GM21619 (cell line): Measurements from ENCODE around the gene LILRA2.
"Not testable (repeated sequence)": the region's sequence is repeated elsewhere in the genome, so short reads cannot be mapped to it uniquely, and the experiment has no call there.

Source experiments
- ATAC-seq: cut with Tn5 transposase; IDR thresholded peaks from one replicate; pipeline ENCODE4 v1.9.1; 2021; ENCODE audit not compliant: unreplicated experiment

LILRA2 gene

DNA sequence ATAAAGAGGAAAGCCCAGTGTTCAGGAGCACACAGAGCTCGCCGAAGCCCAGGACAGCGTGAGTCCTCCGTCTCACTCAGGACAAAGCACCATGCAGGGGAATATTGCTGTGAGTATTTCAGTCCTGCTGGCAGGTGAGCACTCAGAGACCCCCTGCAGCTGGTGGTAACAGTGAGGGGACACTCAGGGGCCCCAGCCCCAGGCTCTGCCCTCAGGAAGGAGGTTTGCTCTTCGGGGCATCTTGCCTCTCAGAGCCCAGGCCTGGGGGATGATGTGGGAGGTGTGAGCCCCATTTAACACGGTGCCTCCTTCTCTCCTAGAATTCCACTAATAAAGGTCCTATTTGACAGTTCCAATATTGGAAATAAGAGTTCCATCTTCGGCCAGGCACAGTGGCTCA is 34.6 kb downstream of the LILRA2 start:
- ATAC-seq = no peak

DNA sequence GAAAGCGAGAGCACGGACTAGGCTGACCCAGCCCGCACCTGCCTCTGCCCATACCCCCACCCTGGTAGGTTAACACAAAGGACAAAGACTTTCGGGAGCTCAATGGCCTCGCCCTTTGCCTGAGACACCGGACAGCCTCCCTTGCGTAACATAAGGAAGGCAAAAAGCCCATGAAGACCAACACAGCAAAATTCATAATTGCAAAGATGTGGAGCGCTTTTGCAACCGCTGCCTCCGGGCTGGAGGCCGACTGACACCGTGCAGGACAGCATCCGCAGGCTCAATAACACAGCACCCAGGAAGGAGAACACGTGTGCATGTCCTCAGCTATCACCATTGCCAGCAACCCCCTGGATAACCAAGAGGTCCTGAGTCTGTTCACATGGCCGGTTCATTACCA is 35.2 kb downstream of the LILRA2 start:
- no peak for ATAC-seq

DNA sequence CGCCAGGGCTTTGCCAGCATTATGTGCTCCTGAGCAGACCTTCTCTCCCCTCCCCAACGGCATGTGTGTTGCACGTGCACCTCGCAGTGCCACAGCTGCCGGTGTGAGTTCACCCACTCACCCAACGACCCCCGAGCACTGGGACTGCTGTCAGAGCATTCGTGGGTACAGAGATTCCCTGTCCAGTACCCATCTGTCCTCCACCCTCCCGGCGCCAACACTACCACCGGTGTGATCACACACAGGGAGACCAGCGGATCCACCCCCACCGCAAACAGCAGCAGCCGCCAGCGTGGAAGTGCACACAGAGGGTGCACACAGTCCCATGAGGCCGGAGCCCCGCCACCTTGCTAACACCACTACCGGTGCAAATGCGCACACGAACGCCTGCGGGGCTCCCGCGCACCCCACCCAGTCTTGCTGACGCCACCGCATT is 35.8 kb downstream of the LILRA2 start:
- ATAC-seq = no peak

DNA sequence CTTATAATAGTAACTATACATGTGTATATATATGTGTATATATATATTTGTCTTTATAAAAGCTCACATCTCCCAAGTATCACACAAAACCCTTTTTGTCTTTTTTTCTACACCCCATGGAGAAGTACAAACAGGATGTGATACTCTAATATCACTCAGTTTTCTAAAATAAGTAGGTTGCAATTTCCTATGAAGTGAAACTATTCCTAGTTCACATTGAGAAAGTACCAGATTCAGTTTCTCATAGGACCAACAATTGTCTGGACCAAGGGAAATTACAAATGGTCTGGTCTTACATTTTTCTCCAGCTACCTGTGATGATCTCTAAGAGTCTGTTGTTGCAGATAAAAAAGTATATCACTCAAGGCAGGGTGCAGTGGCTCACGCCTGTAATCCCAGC is 38.8 kb downstream of the LILRA2 start:
- no peak for ATAC-seq

DNA sequence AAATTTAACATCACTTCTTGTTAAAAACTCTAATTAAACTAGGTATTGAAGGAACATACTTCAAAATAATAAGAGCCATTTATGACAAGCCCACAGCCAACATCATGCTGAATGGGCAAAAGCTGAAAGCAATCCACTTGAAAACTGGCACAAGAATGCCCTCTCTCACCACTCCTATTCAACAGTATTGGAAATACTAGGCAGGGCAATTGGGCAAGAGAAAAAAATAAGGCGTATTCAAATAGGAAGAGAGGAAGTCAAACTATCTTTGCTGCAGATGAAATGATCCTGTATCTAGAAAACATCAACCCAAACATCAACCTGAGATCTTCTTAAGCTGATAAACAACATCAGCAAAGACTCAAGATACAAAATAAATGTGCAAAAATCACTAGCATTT is 41.1 kb downstream of the LILRA2 start:
- no peak for ATAC-seq

DNA sequence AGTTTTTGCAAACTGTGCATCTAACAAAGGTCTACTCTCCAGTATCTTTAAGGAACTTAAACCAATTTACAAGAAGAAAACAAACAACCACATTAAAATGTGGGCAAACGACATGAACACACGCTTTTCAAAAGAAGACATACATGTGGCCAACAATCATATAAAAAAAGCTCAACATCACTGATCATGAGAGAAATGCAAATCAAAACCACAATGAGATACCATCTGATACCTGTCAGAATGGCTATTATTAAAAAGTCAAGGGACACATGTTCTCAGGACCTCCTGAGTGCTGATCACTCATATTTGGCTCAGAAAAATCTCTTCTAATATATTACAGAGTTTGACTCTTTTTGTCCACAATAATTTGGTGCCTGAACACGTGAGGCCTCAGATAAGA is 42.5 kb downstream of the LILRA2 start:
- peak; percentile 34 for ATAC-seq

DNA sequence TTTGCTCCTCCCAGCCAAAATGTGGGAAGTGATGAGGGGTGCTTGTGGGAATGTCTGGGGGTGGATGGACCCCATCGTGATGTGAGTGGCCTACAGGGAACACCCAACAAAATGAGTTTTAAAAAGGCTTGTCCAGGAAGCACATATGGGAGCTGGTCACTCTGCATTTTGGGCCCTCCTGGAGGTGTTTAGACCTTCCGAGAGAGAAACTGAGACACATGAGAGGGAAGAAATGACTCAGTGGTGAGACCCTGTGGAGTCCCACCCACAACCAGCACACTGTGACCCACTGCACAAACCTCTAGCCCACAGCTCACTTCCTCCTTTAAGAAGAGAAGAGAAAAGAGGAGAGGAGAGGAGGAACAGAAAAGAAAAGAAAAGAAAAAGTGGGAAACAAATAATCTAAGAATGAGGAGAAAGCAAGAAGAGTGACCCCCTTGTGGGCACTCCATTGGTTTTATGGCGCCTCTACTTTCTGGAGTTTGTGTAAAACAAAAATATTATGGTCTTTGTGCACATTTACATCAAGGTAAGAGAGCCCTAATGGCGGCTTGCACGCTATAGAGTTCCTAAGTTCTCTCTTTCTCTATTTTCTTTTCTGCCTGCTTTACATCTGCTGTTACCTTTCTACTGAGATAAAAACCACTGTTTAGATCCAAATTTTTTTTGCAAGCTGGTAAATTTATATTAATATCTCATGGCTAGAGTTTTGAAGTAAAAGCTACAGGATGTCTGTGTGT is 43.4 kb downstream of the LILRA2 start:
- ATAC-seq = peak; percentile 77

DNA sequence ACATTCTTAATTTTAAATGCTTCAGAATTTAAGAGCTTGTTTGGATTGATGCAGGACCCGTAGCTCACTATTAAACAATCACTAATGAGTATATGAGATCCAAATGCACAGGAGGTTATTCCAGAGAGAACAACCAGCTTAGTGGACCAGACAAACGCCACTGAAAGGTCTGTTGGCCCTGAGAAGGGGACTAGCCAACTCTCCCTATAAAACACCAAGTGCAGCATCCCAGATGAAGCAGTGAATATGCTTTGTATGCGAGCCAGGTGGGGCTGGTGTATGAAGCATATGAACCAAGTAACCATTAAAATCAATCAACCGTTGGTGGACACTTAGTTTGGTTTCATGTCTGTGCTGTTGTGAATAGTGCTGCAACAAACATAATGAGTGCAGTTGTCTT is 46.9 kb downstream of the LILRA2 start:
- ATAC-seq = no peak

DNA sequence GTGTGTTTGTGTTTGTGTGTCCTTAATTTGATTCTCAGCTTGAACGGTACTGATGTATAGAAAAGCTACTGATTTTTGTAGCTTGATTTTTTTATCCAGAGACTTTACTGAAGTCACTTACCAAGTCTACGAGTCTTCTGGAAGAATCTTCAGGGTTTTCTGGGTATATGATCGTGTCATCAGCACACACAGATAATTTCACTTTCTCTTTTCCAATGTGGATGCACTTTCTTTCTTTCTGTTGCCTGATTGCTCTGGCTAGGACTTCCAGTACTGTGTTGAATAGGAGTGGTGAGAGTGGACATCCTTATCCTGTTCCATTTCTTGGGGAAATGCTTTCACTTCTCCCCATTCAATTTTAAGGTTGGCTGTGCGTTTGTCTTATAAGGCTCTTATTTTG is 48.8 kb downstream of the LILRA2 start:
- no peak for ATAC-seq

DNA sequence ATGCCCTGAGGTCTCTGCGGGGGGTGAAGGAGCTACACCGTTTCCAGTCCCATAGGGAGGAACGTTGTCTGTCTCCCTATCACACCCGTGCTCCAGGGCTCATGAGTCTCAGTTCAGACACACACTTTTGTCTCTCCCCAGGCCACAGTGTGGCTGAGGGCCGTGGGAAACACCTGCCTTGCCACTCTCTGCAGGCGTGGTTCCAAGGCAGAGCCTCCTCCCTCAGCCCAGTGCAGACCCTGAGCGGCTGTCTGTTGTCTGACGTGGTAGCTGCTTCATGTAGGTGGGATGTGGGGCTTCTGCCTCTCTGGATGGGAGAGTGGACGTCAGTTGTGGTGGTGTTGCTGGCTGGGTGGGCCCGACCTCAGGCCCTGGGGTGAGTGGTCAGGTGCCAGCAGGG is 50.6 kb downstream of the LILRA2 start:
- ATAC-seq = not testable (repeated sequence)

DNA sequence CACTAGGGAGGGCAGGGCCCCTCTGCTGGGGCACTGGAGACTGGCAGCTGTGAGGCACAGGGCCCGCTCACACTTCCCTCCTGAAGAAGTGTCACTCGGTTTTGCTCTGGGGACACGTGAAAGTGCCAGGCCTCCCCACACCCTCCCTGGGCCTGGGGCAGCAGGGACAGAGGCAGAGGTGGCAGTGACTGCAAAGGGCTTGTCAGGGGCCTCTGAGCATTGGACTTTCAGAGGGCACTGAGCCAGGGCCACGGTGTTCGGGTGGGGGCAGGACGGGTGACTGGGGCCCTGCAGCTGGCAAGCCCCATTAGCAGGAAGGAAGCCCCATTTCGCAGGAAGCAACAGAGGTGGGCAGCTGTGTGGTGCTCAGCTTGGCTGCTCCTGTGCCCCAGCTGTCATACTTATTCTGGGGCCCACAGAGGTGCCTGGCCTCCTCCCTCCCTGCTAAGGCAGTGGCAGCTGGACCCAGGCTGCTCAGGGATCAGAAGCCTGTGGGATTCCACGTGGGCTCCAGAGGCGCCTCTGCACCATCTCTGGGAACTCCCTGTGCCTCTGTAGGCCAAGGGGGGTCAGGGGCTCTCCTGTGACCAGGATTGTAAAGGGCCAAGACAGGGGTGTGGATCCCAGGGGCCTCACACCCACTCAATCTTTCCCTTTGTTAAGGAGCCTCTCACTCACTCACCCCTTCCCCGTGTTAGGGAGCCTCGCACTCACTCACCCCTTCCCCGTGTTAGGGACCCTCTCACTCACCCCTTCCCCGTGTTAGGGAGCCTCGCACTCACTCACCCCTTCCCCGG is 51.5 kb downstream of the LILRA2 start:
- ATAC-seq = not testable (repeated sequence)

DNA sequence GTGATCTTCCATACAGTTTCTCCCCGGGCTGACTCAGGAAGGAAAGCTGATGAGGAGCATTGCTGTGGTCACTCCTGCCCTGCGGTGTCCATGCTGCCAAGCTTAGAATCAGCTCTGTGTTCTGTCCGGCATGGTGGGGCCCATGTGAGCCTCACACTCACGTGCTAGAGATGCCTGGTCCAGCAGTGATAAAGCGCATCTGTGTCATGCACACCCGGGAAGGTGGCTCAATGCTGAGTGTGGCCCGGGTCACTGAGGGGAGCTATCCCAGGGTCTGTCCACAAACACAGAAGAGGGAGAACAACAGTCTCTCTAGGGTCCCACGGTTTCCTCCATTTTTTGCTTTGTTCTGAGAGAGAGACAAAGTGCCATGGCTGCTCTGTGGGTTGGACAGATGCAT is 53.2 kb downstream of the LILRA2 start:
- no peak for ATAC-seq

DNA sequence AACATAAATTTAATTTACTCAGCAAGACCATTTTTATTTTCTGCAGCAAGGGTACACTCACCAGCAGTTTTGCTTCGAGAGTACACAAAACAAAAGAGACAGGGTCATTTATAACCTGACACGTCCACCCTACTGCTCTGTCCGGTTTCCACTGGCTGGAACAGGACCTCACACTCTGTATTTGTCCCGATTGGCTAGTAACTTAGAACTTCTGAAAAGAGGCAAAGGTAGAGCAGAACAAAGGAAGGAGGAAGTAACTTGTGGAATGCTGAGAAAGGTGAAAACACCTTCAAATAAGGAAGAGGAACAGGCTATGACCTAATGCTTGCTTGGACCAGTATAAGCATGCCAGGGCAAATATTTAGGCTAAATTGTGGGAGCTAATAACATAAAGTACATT is 54.3 kb downstream of the LILRA2 start:
- not testable (repeated sequence) for ATAC-seq

DNA sequence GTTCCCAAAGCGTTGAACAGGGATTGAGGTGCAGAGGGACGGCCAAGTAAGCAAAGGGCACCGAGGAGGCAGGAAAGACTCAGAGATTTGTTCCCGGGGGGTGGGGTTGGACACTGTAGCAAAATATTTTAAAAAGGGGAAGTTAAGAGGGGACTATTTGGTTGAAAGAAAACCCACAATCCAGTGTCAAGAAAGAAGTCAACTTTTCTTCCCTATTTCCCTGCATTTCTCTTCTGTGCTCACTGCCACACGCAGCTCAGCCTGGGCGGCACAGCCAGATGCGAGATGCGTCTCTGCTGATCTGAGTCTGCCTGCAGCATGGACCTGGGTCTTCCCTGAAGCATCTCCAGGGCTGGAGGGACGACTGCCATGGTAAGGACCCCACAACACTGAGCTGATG is 56.7 kb downstream of the LILRA2 start, which contains the start of gene LILRB1:
Gene LILRB1, plus strand, starts transcription at position 223 of the 400 bp plus-strand sequence. CDS start 590 bp downstream, outside the sequence.
- not testable (repeated sequence) for ATAC-seq

DNA sequence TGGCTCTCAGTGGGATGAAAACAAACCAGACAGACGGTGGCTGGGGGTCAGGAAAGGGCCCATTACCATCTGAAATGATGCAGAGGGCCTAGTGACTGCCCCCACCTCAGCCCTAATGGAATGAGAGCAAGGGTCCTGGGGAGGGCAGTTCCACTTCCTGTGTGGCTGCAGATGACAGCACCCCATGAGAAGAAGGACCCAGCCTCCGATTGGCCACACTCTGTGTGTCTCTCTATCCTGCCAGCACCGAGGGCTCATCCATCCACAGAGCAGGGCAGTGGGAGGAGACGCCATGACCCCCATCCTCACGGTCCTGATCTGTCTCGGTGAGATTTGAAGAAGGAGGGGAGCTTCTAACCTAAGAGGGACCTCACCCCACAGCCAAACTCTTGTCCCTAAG is 57.2 kb downstream of the LILRA2 start:
- no peak for ATAC-seq

DNA sequence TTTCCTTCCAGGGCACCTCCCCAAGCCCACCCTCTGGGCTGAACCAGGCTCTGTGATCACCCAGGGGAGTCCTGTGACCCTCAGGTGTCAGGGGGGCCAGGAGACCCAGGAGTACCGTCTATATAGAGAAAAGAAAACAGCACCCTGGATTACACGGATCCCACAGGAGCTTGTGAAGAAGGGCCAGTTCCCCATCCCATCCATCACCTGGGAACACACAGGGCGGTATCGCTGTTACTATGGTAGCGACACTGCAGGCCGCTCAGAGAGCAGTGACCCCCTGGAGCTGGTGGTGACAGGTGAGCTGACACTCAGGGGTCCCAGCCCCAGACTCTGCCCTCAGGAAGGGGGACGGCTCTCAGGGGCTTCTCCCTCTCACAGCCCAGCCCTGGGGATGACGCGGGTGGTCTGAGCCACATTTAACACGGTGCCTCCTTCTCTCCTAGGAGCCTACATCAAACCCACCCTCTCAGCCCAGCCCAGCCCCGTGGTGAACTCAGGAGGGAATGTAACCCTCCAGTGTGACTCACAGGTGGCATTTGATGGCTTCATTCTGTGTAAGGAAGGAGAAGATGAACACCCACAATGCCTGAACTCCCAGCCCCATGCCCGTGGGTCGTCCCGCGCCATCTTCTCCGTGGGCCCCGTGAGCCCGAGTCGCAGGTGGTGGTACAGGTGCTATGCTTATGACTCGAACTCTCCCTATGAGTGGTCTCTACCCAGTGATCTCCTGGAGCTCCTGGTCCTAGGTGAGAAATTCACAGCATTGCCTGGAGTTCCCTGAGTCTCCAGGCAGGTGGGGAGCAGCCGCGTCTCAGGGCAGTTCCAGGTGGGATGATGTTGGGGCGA is 58.1 kb downstream of the LILRA2 start:
- ATAC-seq = not testable (repeated sequence)

DNA sequence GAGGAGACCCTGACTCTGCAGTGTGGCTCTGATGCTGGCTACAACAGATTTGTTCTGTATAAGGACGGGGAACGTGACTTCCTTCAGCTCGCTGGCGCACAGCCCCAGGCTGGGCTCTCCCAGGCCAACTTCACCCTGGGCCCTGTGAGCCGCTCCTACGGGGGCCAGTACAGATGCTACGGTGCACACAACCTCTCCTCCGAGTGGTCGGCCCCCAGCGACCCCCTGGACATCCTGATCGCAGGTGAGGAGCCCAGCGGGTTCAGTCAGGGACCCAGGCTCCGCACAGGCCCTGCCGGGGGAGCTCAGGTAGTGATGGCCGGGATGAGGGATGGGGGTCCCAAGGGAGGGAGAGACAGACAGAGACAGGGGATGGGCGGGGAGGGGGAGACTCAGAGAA is 58.9 kb downstream of the LILRA2 start:
- ATAC-seq = not testable (repeated sequence)

DNA sequence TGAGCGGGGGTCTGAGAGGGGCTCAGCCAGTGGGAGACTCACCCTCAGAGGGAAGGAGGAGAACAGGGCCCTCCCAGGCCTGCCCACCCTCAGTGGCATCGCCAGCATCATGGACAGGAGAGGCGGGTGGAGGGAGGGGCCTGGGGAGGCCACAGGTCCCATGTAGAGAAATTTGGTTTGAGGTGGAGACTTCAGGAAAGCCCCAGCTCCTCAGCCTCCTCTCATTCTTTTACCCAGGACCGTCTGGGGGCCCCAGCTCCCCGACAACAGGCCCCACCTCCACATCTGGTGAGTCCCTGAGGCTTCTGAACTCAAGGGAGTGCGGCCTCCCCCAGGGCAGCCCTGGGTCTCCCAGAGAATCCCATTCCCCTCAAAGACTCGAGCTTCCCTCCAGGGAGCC is 59.8 kb downstream of the LILRA2 start:
- ATAC-seq = no peak

DNA sequence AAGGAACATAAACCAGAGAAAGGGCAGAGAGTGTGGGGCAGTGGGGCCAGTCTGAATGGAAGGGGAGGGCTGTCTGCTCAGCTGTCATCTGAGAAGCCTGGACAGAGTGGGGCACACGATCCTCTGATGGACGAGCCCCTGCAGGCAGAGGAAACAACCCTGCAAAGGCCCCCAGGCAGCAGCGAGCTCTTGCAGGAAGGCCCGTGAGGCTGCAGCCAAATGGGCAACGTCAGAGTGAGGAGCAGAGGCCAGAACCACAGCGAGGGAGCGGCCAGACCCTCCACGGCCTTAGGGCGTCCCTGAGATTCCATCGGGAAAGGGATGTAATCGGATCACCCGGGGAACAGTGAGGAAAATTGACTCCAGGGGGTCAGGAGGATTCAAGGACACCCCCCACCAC is 62.5 kb downstream of the LILRA2 start:
- ATAC-seq = not testable (repeated sequence)

DNA sequence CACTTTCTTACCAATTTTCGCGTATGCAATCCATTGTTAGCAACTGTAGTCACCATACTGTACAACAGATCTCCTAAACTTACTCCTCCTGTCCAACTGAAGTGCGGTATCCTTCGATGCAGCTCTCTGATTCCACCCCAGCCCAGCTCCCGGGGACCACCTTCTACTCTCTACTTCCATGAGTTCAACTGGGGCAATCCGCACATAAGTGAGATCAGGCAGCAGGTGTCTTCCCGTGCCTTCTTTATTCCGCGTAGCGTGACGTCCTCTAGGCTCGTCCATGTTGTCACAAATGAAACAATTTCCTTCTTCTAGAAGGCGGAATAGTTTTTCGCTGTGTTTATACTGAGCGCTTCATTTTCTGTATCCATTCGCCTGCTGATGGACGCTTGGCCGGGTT is 65.1 kb downstream of the LILRA2 start:
- no peak for ATAC-seq
